ENCODE results near the gene PIK3AP1.

Gene PIK3AP1

DNA sequence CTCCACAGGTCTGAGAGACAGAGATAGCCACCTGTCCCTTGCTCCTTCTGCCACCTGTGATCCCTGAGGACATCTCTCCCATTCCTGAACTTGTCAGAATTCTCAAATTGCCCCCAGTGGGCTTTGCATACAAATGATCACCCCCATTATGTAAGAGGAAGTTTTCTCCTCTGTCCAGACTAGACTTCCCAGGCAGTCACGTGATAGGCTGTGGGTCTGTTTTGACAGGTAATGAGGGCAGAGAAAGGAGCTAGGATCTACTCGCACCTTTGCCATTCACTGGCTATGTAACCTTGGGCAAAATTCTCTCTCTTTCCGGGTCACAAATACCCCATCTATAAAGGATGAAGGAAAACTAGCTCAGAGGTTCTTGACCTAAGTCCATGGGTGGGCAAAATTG is 112.1 kb downstream of the PIK3AP1 start:
- DNase-seq, result no peak

GRCh38 chr10:96606946-96607345 is 113.4 kb downstream of the PIK3AP1 start:
- no peak for DNase-seq

DNA sequence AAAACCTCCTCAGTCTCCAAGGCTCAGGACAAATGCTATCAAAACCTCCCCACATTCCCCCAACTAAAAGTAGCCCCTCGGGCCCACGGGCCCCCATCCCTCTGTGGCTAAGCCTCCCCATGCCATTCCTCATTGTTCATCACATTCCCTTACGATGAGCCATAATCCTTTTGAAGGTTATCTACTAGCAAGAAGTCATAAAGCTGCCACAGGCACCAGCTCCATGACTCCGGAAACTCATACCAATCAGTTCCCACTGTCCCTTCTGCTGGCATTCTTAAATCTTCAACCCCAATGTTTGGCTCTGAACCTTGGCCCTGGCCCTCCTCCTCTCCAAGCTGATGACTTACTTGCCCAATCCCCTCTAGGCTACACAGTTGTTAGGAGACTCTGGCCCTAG is 114.1 kb downstream of the PIK3AP1 start:
- DNase-seq, result no peak

DNA sequence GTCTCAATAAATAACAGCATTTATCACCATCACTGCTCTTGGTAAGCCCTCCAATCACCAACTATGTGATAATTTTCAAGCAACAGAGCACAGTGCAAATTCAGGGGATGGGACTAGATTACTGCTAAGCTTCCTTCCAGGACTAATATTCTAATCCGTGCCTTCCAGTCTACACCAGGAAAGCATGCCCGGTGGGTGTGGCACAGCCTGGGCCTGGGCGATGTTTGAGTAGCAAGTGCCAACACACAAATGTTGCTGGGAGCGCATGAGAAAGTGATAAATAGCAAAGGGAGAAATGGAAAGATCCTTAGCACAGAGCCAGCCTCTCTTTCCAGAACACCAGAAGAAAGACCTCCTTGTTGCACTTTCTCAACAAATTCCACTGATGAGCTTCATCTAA is 120.0 kb downstream of the PIK3AP1 start:
- no peak for DNase-seq

DNA sequence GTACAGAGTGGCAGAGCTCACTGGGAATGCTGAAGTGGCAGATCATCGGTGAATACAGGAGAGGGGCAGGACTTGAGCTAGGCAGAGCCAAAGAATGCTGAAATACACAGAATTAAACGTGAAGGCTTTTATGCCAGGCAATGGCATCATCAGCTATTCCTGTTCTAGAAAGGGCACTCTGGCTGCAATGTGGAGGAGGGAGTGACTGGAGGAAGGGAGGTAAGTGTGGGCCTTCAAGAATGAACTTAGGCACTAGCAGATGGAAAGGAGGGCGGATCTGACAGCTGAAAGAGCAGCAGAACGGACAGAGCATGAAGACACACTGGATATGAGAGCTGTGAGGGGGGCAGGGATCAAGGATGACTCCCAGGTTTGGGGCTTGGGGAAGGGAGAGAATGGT is 121.5 kb downstream of the PIK3AP1 start:
- DNase-seq, result no peak

DNA sequence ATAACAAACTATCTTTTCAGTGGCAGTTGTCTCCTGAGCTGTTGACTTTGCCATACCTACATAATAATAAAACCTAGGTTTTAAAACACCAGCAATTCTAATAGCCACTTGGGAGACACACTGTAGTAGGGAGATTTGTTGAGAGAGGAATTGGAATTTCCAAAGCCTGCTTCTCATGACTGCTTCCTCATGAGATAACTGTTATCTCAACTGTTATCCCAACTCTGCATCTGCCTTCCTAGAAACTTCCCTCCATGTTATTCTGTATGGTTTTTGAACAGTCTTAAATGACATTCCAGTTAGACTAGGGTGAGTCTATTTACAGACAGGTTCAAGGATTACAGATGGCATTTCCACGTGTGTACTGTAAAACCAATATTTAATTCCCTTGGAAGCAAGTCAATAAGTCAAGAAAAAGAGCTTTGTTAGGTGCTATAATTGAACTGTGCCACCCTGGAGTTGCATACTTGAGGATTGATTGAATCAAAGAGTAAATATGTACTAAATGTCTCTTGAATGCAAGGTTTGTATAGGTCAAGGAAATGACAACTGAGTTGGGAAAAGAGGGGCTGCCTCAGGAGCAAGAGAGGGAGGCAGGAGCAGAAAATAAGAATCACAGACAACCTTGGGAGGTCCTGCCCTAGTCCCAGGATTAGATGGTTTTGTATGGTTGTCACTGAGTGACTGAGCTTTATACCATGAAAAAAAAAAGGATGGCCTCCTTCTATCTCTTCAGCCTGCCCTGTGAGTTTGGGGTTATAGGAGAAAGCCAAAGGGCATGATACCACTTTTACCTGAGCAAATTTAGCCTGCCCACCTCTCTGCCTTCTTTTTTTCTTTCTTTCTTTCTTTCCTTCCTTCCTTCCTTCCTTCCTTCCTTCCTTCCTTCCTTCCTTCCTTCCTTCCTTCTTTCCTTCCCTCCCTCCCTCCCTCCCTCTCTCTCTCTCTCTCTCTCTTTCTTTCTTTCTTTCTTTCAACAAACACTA is 123.6 kb downstream of the PIK3AP1 start:
- DNase-seq, result no peak

DNA sequence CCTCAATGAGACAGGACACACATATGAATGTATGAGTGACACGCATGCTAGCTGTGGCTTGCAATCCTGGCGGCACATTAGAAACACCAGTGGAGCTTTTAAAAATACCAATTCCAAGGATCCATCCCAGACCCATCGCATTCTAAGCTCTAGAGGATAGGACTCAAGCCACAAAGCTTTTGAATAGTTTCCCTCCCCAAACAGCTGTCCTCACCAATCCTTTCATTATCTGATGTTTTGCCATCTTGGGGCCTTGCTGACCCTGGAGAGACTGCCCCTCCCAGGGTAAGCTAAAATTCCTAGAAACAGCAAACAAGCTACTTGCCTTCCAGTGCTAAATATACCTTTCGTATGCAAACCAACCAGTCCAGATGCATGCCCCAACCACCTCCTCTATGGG is 124.6 kb downstream of the PIK3AP1 start:
- DNase-seq, result no peak

DNA sequence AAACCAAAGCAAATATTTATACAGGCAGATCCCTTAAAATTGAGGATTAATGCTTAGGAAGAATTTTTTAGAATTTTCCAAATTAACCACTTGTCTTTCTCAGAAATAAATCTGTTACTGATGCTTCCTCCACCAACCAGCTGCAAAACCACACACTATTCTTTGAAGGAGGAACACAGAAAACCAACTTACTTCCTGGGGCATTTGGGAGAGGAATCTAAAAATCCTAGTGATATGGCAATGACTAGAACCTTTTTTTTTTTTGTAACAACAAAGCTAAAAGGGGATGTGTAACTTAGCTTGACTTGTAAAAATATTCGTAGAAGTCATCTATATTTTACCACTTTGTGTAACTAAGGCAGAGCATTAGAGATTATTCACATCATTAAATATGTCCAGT is 128.4 kb downstream of the PIK3AP1 start:
- no peak for DNase-seq

DNA sequence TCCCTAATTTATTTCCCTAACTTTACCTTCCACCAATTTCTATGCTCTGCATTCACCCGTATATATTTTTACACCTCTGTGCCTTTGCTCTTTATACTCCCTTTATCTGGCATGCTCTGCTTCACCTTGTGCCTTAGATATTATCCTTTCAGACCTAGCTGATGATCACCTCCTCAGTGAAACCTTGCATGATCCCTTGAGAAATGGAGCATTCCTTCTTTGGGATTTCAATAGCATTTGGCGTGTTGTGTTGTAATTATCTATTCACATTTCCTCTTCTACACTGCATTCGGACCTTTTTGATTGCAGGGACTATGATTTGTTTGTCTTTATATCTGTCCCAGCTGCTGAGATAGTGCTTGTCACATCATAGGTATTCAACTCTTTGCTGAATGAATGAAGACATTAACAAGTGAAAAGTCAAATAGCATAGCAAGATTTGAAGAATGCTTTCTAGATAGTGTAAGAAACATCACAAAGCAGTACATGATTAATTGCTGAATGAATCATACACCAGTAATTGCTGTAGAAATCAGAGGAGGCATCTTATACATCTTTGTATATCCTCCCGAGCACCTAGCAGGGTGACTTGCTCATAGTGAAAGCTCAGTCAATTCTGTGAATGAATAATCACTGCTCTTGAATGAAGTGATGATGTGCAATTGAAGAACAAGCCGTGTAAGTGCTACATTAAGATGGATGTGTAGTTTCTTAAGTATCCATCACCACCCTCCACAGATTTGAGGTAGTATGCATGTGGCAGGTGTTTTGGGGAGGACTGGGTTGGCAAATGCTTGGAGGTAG is 131.5 kb downstream of the PIK3AP1 start:
- no peak for DNase-seq

- DNase-seq, result no peak
Measured at GRCh38 chr10:96588060-96588554, 132.2 kb downstream of the PIK3AP1 start.

DNA sequence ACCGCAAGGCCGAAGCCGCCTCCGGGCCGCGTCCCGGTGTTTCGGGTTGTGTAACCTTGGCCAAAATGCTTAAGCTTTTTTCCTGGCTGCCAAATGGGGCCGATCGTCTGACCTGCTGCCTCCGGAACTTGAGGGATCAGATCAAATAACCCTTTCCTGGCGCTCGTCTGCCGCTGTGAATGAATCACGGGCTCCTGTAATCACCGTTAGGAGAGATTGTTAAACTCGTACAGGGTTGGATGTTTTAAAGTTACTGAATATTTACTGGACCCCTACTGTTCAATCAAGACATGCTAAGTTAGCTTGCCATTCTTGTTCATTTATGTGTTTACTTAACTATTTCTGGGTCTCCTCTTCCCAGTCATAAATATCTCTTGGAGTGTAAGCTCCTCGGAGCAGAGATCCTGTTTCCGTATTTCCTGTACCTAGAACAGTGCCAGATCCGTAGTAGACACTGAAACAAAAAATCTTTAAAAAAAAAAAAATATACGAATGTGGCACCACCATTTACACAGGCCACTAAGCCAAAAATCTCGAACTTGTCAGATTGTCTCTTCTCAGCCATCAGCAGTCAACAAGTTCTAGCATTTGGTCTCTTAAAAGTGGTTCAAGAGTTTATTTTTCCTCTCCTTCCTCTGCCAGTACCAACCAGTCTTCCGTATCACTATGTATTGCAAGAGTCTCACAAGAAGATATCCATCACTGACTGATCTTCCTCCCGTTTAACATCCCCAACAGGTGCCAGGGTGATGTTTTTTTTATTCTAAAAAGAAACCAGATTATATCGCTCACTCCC is 132.9 kb downstream of the PIK3AP1 start:
- DNase-seq, result peak in 1 of 2 donors; percentile 40

- peak; percentile 76 to 81 for DNase-seq
Measured at GRCh38 chr10:96586419-96587263, 133.7 kb downstream of the PIK3AP1 start, which contains the start of gene TM9SF3. TM9SF3 (minus strand) TSS chr10:96587012; CDS start chr10:96586835, 177 bp downstream.

DNA sequence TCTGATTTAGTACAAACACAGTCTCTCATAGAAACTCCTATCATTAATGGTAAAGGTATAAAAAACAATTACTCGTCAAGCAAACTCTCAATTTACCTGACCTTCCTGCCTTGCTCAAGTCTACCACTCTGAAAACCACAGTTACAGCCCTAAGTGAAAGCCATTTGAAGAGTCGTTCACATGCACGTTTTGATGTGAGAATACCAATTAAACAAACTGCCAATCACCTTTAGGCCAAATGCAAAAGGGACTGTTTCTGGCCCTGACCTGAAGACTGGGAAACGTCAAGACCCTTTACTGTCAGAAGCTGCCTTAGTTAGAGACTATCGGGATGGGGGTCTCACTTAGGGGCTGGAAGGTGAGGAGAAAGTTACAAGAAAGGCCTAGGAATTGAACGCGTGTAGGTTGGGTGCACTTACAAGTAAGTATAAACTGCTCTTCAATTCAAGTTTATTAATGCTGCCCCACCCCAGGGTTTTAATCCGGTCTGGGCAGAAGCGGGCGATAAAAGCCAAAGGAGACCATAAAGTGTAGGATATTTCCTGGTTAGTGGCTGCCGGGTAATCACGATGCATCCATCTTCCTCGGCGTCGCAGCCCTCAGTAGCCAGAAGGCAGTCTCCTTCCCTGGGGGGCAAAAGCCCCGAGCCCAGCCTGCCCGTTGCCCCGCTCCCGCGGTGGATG is 134.4 kb downstream of the PIK3AP1 start:
- DNase-seq, result no peak

- no peak for DNase-seq
Measured at GRCh38 chr10:96584474-96584873, 135.8 kb downstream of the PIK3AP1 start.

DNA sequence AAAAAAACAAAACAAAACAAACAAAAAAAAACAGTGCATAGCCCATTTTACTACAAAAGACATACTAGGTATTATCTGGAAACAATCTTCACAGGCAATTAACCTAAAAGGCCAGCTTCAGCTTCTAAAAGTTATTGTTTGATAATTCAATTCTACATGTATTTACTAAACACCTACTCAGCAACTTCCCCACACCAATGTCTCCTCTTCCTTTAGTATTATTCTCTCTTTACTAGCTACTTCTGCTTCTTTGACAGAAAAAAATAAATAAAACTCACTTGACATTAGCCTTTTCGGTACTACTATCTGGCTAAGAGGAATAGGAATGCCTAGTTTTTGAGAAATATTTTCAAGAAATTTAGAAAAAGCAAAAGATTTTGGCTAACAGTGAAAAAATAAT is 136.3 kb downstream of the PIK3AP1 start:
- DNase-seq, result no peak

DNA sequence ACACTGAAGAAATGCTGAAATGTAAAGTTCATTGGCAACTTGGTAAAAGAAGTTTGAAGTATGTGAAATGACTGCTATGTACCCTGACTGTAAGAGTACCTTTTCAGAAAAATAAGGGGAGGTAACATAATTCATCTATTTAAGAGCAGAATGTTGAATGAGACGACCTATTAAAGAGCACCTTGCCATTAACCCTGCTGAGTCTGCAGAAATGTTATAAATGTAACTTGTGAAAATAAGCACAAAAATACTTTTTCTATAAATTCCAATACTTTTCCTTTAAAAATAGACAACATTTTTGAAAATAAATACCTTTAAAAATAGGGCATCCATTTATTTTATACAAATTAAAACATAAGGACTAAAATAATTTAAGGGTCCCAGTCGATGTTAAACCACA is 141.2 kb downstream of the PIK3AP1 start:
- no peak for DNase-seq

DNA sequence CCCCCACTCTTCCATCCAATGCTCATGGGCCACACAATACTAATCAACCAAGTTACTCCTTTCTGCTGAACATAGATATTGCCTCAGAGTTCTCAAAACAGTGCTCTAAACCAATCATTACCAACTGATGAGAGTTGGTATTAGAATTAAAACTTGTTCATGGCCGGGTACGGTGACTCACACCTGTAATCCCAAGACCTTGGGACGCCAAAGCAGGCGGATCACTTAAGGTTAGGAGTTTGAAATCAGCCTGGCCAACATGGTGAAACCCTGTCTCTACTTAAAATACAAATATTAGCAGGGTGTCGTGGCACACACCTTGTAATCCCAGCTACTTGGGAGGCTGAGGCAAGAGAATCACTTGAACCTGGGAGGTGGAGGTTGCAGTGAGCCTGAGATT is 141.7 kb downstream of the PIK3AP1 start:
- no peak for DNase-seq

GRCh38 chr10:96578022-96578421 is 142.3 kb downstream of the PIK3AP1 start:
- DNase-seq, result no peak

GRCh38 chr10:96577069-96577468 is 143.2 kb downstream of the PIK3AP1 start:
- DNase-seq, result no peak

DNA sequence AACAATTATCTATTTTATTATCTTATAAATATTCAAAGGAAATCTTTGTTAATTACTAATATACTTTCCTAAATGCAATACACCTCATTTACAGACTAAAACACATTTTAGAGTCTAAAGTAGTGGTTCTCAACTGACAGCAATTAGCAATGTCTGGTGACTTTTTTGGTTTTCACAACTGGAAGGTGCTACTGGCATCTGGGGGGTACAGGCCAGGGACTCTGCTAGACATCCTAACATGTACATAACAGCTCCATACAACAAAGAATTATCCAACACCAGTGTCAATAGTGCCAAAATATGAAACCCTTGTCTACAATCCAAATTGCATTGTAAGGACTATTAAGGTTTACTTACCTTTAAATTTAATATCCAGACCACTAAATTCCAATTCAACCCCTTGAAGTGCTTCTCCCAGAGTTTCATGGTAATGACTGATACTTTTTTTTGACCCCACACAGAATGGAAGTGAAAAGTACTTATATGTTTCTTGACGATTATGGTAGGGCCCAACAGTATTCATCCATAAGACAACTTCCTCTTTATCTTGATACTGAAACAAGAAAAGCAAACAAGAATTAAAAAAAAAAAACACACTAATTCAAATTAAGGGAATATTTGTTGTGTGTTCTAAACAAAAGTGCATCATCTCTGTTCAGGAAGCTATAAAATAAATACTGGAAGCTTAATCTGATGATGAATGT is 143.9 kb downstream of the PIK3AP1 start:
- DNase-seq, result no peak

Measured in hippocampal formation (tissue), 2 donors.